Measurements from ENCODE around the gene AMN1.
A peak's percentile ranks its signal among the peaks of the same experiment; 100 is the strongest.

Gene AMN1

GRCh38 chr12:31751085-31751484, 22.3 kb upstream of the AMN1 start:
- Histone ChIP-seq H3K36me3 (ENCODE audit: insufficient read depth, low read length) (no peaks in the 10 kb centered on the region), H3K4me3 (ENCODE audit: low read length, poor library complexity, severe bottlenecking) (no peak overlapping the region), H3K4me1 (ENCODE audit: insufficient read depth, low read length, poor library complexity, severe bottlenecking) (peaks cover 30% of the 10 kb centered on the region), H3F3A (ENCODE audit: low read depth) (no peaks in the 10 kb centered on the region), H3K9me3 (ENCODE audit: insufficient read depth, low read depth, low read length) (peaks cover 5% of the 10 kb centered on the region; the same call in 1 of the 2 replicates), H3K79me2 (ENCODE audit: insufficient read depth, low read length) (no peaks in the 10 kb centered on the region), H3K9ac (ENCODE audit: low read depth, low read length, poor library complexity, severe bottlenecking) (no peak overlapping the region), H3K4me2 (ENCODE audit: low read depth, low read length, poor library complexity, severe bottlenecking) (no peak overlapping the region), H2AFZ (ENCODE audit: low read length) (no peak overlapping the region), H3K27me3 (ENCODE audit: insufficient read depth, low read length, poor library complexity, severe bottlenecking) (no peaks in the 10 kb centered on the region), H3K9me2 (replicated peaks; ENCODE audit: low read depth, low read length) (no peaks in the 10 kb centered on the region), H4K20me1 (ENCODE audit: insufficient read depth, low read length, poor library complexity, severe bottlenecking) (no peaks in the 10 kb centered on the region)
- TF ChIP-seq CTCF (conservative IDR thresholded peaks at IDR 0.05; ENCODE audit: low read length): no peak
- no peak for TF ChIP-seq EZH2phosphoT487 (IDR thresholded peaks at IDR 0.05; ENCODE audit: borderline replicate concordance)

GRCh38 chr12:31750747-31751039, 21.9 kb upstream of the AMN1 start:
- Histone ChIP-seq H3K79me2 (ENCODE audit: insufficient read depth, low read length) (no peaks in the 10 kb centered on the region), H2AFZ (ENCODE audit: low read length) (no peak overlapping the region), H3K9me2 (replicated peaks; ENCODE audit: low read depth, low read length) (no peaks in the 10 kb centered on the region), H3K4me2 (ENCODE audit: low read depth, low read length, poor library complexity, severe bottlenecking) (no peak overlapping the region), H3K36me3 (ENCODE audit: insufficient read depth, low read length) (no peaks in the 10 kb centered on the region), H3K27me3 (ENCODE audit: insufficient read depth, low read length, poor library complexity, severe bottlenecking) (no peaks in the 10 kb centered on the region), H3F3A (ENCODE audit: low read depth) (no peaks in the 10 kb centered on the region), H4K20me1 (ENCODE audit: insufficient read depth, low read length, poor library complexity, severe bottlenecking) (no peaks in the 10 kb centered on the region), H3K9ac (ENCODE audit: low read depth, low read length, poor library complexity, severe bottlenecking) (no peak overlapping the region), H3K9me3 (ENCODE audit: insufficient read depth, low read depth, low read length) (peaks cover 5% of the 10 kb centered on the region; the same call in 1 of the 2 replicates), H3K4me3 (ENCODE audit: low read length, poor library complexity, severe bottlenecking) (no peak overlapping the region), H3K4me1 (ENCODE audit: insufficient read depth, low read length, poor library complexity, severe bottlenecking) (peaks cover 30% of the 10 kb centered on the region)
- no peak for TF ChIP-seq CTCF (conservative IDR thresholded peaks at IDR 0.05; ENCODE audit: low read length)
- no peak for TF ChIP-seq EZH2phosphoT487 (IDR thresholded peaks at IDR 0.05; ENCODE audit: borderline replicate concordance)

GRCh38 chr12:31749024-31749704, 20.3 kb upstream of the AMN1 start:
- Histone ChIP-seq H4K20me1 (ENCODE audit: insufficient read depth, low read length, poor library complexity, severe bottlenecking) (no peaks in the 10 kb centered on the region), H3K9ac (ENCODE audit: low read depth, low read length, poor library complexity, severe bottlenecking) (no peak overlapping the region), H3K36me3 (ENCODE audit: insufficient read depth, low read length) (no peaks in the 10 kb centered on the region), H2AFZ (ENCODE audit: low read length) (no peak overlapping the region), H3K4me2 (ENCODE audit: low read depth, low read length, poor library complexity, severe bottlenecking) (peak overlapping the region; percentile 47), H3K27me3 (ENCODE audit: insufficient read depth, low read length, poor library complexity, severe bottlenecking) (no peaks in the 10 kb centered on the region), H3K4me1 (ENCODE audit: insufficient read depth, low read length, poor library complexity, severe bottlenecking) (peaks cover 30% of the 10 kb centered on the region), H3F3A (ENCODE audit: low read depth) (no peaks in the 10 kb centered on the region), H3K79me2 (ENCODE audit: insufficient read depth, low read length) (no peaks in the 10 kb centered on the region), H3K4me3 (ENCODE audit: low read length, poor library complexity, severe bottlenecking) (peak overlapping the region; percentile 29), H3K9me2 (replicated peaks; ENCODE audit: low read depth, low read length) (no peaks in the 10 kb centered on the region), H3K9me3 (ENCODE audit: insufficient read depth, low read depth, low read length) (peaks cover 5% of the 10 kb centered on the region; the same call in 1 of the 2 replicates)
- TF ChIP-seq EZH2phosphoT487 (IDR thresholded peaks at IDR 0.05; ENCODE audit: borderline replicate concordance): no peak
- TF ChIP-seq CTCF (conservative IDR thresholded peaks at IDR 0.05; ENCODE audit: low read length): no peak

Measured in Loucy (cell line).